ENCODE measurements around the gene CLEC19A. TPM values are rescaled to one million over a fixed set of nuclear protein-coding genes. Genes with fewer than 3 reads are reported as not detected.

The CLEC19A gene
- not detected in 2 replicates for total RNA-seq (2014; rRNA removed; shearing (Covaris generic))
- polyA plus RNA-seq (2015; cell fraction: cytosol; rRNA removed), result not detected in 2 replicates
- not detected in 2 replicates for polyA plus RNA-seq (2015; cell fraction: nucleus; rRNA removed)

GRCh38 chr16:19285431-19285830 lies at the start of gene CLEC19A:
Gene CLEC19A (plus strand): TSS chr16:19285731. CDS start chr16:19285852, 121 bp downstream.
- no peak for DNase-seq (ENCODE audit: low read depth)

- no peak for DNase-seq (ENCODE audit: low read depth)
Observed at GRCh38 chr16:19235886-19236285, 49.6 kb upstream of the CLEC19A start.

- DNase-seq (ENCODE audit: low read depth), result no peak
Observed at GRCh38 chr16:19236561-19237209, 48.8 kb upstream of the CLEC19A start.

- DNase-seq (ENCODE audit: low read depth), result no peak
Observed at GRCh38 chr16:19238406-19238805, 47.1 kb upstream of the CLEC19A start.

- no peak for DNase-seq (ENCODE audit: low read depth)
Observed at GRCh38 chr16:19239511-19240155, 45.9 kb upstream of the CLEC19A start.

GRCh38 chr16:19240494-19240893 lies 45.0 kb upstream of the CLEC19A start:
- no peak for DNase-seq (ENCODE audit: low read depth)

GRCh38 chr16:19241512-19241911 lies 44.0 kb upstream of the CLEC19A start:
- DNase-seq (ENCODE audit: low read depth), result no peak

- no peak for DNase-seq (ENCODE audit: low read depth)
Observed at GRCh38 chr16:19242186-19242585, 43.3 kb upstream of the CLEC19A start.

- no peak for DNase-seq (ENCODE audit: low read depth)
Observed at GRCh38 chr16:19242987-19243575, 42.5 kb upstream of the CLEC19A start.

GRCh38 chr16:19245326-19245925 lies 40.1 kb upstream of the CLEC19A start:
- no peak for DNase-seq (ENCODE audit: low read depth)

GRCh38 chr16:19252904-19253303 lies 32.6 kb upstream of the CLEC19A start:
- DNase-seq (ENCODE audit: low read depth), result no peak

- no peak for DNase-seq (ENCODE audit: low read depth)
Observed at GRCh38 chr16:19254611-19255010, 30.9 kb upstream of the CLEC19A start.

- no peak for DNase-seq (ENCODE audit: low read depth)
Observed at GRCh38 chr16:19264123-19264673, 21.3 kb upstream of the CLEC19A start.

GRCh38 chr16:19265380-19265930 lies 20.1 kb upstream of the CLEC19A start:
- no peak for DNase-seq (ENCODE audit: low read depth)

- DNase-seq (ENCODE audit: low read depth), result no peak
Observed at GRCh38 chr16:19266774-19267173, 18.8 kb upstream of the CLEC19A start.

- no peak for DNase-seq (ENCODE audit: low read depth)
Observed at GRCh38 chr16:19269098-19269497, 16.4 kb upstream of the CLEC19A start.

- DNase-seq (ENCODE audit: low read depth), result no peak
Observed at GRCh38 chr16:19274165-19274797, 11.2 kb upstream of the CLEC19A start.

GRCh38 chr16:19278403-19278802 lies 7.1 kb upstream of the CLEC19A start:
- no peak for DNase-seq (ENCODE audit: low read depth)

- no peak for DNase-seq (ENCODE audit: low read depth)
Observed at GRCh38 chr16:19281246-19281645, 4.3 kb upstream of the CLEC19A start.

- no peak for DNase-seq (ENCODE audit: low read depth)
Observed at GRCh38 chr16:19282101-19282500, 3.4 kb upstream of the CLEC19A start.

GRCh38 chr16:19283637-19284036 lies 1.9 kb upstream of the CLEC19A start:
- DNase-seq (ENCODE audit: low read depth), result no peak
